Smooth muscle cell (in vitro differentiated cells): ENCODE data around the gene MYOD1. TPM values are rescaled to one million over a fixed set of nuclear protein-coding genes. Genes with fewer than 3 reads are reported as not detected.

Experiments used
- DNase-seq: peaks from one replicate; lab custom pipeline; 2025; ENCODE audit not compliant: unreplicated experiment; lab: John Stamatoyannopoulos, UW
- H2AFZ ChIP-seq: fragments of 200-600 bp; sonication (generic); 2 replicates; pipeline ENCODE4 v1.6.0; 2016; ENCODE audit warnings: antibody characterized with exemption, low read depth, mild to moderate bottlenecking
- H3F3A ChIP-seq: fragments of 200-600 bp; sonication (generic); 2 replicates; pipeline ENCODE4 v1.6.0; 2017; ENCODE audit warnings: antibody characterized with exemption, low read depth
- H3K27ac ChIP-seq: fragments of 200-600 bp; sonication (generic); 2 replicates; pipeline ENCODE4 v1.5.1; 2016; ENCODE audit warnings: low read depth, mild to moderate bottlenecking
- H3K27me3 ChIP-seq: fragments of 200-600 bp; sonication (generic); 2 replicates; pipeline ENCODE4 v1.6.1; 2016; ENCODE audit warnings: low read depth, mild to moderate bottlenecking
- H3K36me3 ChIP-seq: fragments of 200-600 bp; sonication (generic); 2 replicates; pipeline ENCODE4 v1.5.1; 2016; ENCODE audit warnings: low read depth
- H3K4me1 ChIP-seq: fragments of 200-600 bp; sonication (generic); 2 replicates; pipeline ENCODE4 v1.5.1; 2016; ENCODE audit warnings: low read depth
- H3K4me2 ChIP-seq: fragments of 200-600 bp; sonication (generic); 2 replicates; pipeline ENCODE4 v1.6.0; 2016; ENCODE audit warnings: mild to moderate bottlenecking
- H3K4me3 ChIP-seq: fragments of 200-600 bp; sonication (generic); 2 replicates; pipeline ENCODE4 v1.5.1; 2016; ENCODE audit warnings: mild to moderate bottlenecking
- H3K79me2 ChIP-seq: fragments of 200-600 bp; sonication (generic); 2 replicates; pipeline ENCODE4 v1.6.0; 2016; ENCODE audit warnings: low read depth, mild to moderate bottlenecking
- H3K9ac ChIP-seq: fragments of 200-600 bp; sonication (generic); 2 replicates; pipeline ENCODE4 v1.6.0; 2016; ENCODE audit warnings: low read depth
- H3K9me3 ChIP-seq: fragments of 200-600 bp; sonication (generic); replicated peaks from 2 replicates; pipeline ENCODE4 v1.5.1; 2016; ENCODE audit warnings: low read depth
- H4K20me1 ChIP-seq: fragments of 200-600 bp; sonication (generic); 2 replicates; pipeline ENCODE4 v1.6.0; 2016; ENCODE audit warnings: low read depth
- WGBS: methylation state at CpG from one replicate; pipeline ENCODE4 v1.1.7; 2016; ENCODE audit warnings: low lambda C conversion rate; 5-methylcytosine and 5-hydroxymethylcytosine counted together
- polyA plus RNA-seq: library from polyadenylated mRNA; unstranded; fragments of >200 nt; fragmentation: Nextera tagmentation; extraction: Ambion mirVana; gene quantifications from 2 replicates; pipeline ENCODE4 v1.2.1, GENCODE V29; 2016
- total RNA-seq: library from RNA; depleted of rRNA; stranded (reverse); fragments of >200 nt; gene quantifications from 2 replicates; pipeline ENCODE4 v1.2.3, GENCODE V29; 2014
- TF ChIP-seq, protein P1 (sequence below): fragments of 200-600 bp; sonication (generic); IDR thresholded peaks from 2 replicates; pipeline ENCODE4 v1.5.1; 2017; ENCODE audit warnings: borderline replicate concordance, mild to moderate bottlenecking, antibody characterized with exemption; ENCODE audit not compliant: insufficient read depth, poor library complexity, severe bottlenecking

MYOD1 gene
- total and polyA plus RNA-seq, 2 experiments from 2014 or later: not detected

DNA sequence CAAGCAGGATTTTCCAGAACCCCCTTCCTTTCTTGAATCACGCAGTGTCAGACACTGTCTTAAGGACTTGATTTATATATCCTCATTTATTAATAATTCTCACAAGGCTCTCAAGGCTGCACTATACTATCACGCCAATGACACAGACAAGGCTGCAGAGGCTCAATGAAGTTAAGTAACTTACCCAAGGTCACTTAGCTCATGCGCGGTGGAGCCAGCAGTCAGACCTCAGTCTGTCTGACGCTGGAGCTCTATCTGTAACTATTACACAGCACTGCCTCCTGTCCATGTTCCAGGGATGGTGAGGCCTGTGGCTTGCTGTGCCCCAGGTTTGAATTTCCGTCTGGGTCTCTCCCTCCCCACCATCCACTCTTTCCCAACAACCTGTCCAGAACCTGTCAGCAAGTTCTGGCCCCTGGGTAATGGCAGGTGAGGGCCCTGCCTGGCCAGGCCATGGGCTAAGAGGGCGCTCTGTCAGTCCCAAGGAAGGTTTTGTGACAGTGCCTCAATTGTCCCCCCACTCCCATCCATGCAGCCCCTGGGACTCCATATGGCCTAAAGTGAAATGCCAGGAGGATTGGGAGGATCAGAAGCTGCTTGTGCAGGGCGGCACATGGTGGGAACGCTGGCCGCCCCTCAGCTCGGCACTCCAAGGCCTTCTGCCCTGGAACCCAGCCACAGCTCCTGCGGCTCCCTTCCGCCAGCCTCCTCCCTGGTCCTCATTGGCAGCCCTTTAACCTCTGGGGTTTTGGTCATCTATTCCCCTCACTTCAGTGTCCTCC lies 23.8 kb downstream of the MYOD1 start:
- Histone ChIP-seq H3K4me3 (no peak overlapping the region), H3K9me3 (no peaks in the 10 kb centered on the region), H3K4me2 (no peak overlapping the region), H3K79me2 (no peaks in the 10 kb centered on the region), H3K27me3 (peaks cover 30% of the 10 kb centered on the region), H3K4me1 (no peaks in the 10 kb centered on the region), H4K20me1 (no peaks in the 10 kb centered on the region), H3F3A (no peaks in the 10 kb centered on the region), H3K36me3 (no peaks in the 10 kb centered on the region), H3K27ac (no peak overlapping the region), H2AFZ (no peak overlapping the region), H3K9ac (no peak overlapping the region)
- TF ChIP-seq, protein P1, sequence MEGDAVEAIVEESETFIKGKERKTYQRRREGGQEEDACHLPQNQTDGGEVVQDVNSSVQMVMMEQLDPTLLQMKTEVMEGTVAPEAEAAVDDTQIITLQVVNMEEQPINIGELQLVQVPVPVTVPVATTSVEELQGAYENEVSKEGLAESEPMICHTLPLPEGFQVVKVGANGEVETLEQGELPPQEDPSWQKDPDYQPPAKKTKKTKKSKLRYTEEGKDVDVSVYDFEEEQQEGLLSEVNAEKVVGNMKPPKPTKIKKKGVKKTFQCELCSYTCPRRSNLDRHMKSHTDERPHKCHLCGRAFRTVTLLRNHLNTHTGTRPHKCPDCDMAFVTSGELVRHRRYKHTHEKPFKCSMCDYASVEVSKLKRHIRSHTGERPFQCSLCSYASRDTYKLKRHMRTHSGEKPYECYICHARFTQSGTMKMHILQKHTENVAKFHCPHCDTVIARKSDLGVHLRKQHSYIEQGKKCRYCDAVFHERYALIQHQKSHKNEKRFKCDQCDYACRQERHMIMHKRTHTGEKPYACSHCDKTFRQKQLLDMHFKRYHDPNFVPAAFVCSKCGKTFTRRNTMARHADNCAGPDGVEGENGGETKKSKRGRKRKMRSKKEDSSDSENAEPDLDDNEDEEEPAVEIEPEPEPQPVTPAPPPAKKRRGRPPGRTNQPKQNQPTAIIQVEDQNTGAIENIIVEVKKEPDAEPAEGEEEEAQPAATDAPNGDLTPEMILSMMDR: no peak
- no peak for DNase-seq
- WGBS: 93% methylated on average over 13 of the region's 13 CpGs

DNA sequence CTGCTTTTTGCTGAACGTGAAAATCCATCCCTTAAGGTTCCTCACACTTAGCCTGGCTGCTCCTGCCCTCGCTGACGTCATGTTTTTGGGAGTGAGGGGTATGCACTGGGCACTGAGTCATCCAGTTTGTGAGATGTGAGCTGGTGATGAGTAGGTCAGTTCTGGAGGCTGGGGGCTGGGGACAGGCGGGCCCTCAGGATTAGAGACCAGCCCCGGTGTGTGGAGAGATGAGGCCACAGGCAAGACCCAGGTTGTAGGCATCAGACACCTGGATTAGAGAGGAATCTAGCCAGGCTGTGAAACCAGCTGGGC lies 24.4 kb downstream of the MYOD1 start:
- H2AFZ ChIP-seq: no peak overlapping the region
- H3K27ac ChIP-seq: no peak overlapping the region
- TF ChIP-seq, protein P1: no peak
- H3K4me1 ChIP-seq: no peaks in the 10 kb centered on the region
- 36% methylated on average over 5 of the region's 5 CpGs for WGBS
- no peak overlapping the region for H3K9ac ChIP-seq
- H3K9me3 ChIP-seq: no peaks in the 10 kb centered on the region
- H3K36me3 ChIP-seq: no peaks in the 10 kb centered on the region
- H3K4me3 ChIP-seq: no peak overlapping the region
- H4K20me1 ChIP-seq: no peaks in the 10 kb centered on the region
- H3K27me3 ChIP-seq: peaks cover 24% of the 10 kb centered on the region
- H3F3A ChIP-seq: no peaks in the 10 kb centered on the region
- no peak overlapping the region for H3K4me2 ChIP-seq
- H3K79me2 ChIP-seq: no peaks in the 10 kb centered on the region
- DNase-seq: no peak

DNA sequence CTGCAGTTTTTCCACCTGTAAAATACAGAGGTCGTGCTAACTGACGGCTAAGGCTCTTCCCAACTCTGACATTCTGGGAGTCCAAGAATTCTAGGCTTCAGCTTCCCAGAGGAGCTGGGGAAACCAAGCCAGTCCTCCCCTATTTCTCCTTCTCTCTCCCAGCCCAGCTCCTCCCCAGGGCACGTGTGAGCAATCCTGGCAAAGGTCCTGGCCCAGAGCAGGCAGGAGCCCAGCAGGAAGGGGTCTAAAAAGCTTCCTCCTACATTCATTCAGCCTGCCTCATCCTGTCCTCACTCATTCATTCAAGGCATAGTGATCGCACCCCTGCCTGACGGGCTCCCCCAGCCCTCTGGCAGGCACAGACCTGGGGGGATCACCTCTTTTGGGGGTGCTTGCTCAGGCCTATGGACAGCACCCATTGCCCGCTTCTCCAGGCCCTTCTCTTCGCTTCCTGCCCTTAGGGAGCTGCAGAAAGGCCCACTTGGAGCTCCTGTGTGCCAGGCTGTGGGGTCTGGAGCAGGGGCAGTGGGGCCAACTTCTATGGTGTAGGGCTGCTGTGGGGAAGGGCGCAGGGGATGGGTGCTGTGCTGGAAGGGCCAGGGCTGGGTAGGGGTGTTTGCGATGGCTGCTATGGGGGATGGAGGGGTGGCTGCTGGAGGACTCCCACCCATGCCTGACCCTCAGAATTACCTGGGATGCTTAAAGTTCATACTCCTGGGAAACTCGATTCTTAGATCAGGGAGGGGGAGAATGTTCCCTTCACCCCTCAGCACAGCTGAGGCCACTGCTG lies 25.0 kb downstream of the MYOD1 start:
- H3K9ac ChIP-seq: no peak overlapping the region
- H3K4me3 ChIP-seq: no peak overlapping the region
- no peak for DNase-seq
- H3F3A ChIP-seq: no peaks in the 10 kb centered on the region
- no peaks in the 10 kb centered on the region for H3K4me1 ChIP-seq
- no peaks in the 10 kb centered on the region for H4K20me1 ChIP-seq
- H3K4me2 ChIP-seq: no peak overlapping the region
- 76% methylated on average over 10 of the region's 10 CpGs for WGBS
- H2AFZ ChIP-seq: no peak overlapping the region
- no peaks in the 10 kb centered on the region for H3K9me3 ChIP-seq
- H3K27me3 ChIP-seq: peaks cover 19% of the 10 kb centered on the region
- H3K27ac ChIP-seq: no peak overlapping the region
- no peaks in the 10 kb centered on the region for H3K79me2 ChIP-seq
- H3K36me3 ChIP-seq: no peaks in the 10 kb centered on the region
- TF ChIP-seq, protein P1: no peak
